ENCODE measurements around the gene EPN2.
A peak's percentile ranks its signal among the peaks of the same experiment; 100 is the strongest.

The EPN2 gene

DNA sequence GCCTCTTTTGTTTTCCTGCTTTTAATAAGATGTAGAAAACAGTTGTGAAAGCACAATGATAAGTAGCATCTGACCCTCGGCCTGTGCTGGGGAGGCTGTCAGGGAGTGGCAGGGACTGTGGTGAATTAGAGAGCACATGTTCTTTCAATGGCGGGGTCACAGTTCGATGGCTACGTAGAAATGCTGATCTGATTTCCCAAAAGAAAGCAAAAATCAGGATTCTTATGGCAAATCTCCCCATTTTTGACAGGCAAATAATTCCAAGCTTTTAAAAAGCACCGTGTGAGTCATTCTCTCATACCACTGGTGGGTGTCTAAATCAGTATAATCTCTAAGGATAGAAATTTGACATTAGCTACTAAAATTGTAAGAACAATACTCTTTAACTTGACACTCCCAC lies 137.0 kb downstream of the EPN2 start:
- TF ChIP-seq, protein P1, sequence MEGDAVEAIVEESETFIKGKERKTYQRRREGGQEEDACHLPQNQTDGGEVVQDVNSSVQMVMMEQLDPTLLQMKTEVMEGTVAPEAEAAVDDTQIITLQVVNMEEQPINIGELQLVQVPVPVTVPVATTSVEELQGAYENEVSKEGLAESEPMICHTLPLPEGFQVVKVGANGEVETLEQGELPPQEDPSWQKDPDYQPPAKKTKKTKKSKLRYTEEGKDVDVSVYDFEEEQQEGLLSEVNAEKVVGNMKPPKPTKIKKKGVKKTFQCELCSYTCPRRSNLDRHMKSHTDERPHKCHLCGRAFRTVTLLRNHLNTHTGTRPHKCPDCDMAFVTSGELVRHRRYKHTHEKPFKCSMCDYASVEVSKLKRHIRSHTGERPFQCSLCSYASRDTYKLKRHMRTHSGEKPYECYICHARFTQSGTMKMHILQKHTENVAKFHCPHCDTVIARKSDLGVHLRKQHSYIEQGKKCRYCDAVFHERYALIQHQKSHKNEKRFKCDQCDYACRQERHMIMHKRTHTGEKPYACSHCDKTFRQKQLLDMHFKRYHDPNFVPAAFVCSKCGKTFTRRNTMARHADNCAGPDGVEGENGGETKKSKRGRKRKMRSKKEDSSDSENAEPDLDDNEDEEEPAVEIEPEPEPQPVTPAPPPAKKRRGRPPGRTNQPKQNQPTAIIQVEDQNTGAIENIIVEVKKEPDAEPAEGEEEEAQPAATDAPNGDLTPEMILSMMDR (IDR thresholded peaks at IDR 0.05), result no peak
- Histone ChIP-seq H3K27me3 (ENCODE audit: control insufficient read depth, insufficient read depth, low read length) (no peaks in the 10 kb centered on the region), H3K9ac (no peak overlapping the region)

DNA sequence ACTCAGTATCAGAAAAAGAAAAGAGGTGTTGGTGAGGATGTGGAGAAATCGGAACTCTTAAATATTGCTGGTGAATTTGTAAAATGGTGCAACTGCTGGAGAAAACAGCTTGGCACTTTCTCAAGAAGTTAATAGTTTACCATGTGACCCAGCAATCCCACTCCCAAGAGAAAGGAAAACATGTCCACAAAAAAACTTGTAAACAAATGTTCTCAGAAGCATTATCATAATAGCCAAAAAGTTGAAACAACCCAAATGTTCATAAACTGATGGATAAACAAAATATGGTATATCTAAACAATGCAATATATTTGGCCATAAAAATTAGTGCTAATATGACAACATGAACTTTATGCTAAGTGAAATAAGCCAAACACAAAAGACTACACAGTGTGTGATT lies 138.6 kb downstream of the EPN2 start:
- H3K79me2 ChIP-seq, result peaks cover 2% of the 10 kb centered on the region
- TF ChIP-seq, protein P1 (IDR thresholded peaks at IDR 0.05), result no peak
- H3K9me3 ChIP-seq (ENCODE audit: control insufficient read depth, low read length), result no peaks in the 10 kb centered on the region
- H3K4me2 ChIP-seq (ENCODE audit: low read length), result no peak overlapping the region
- H3K9ac ChIP-seq, result no peak overlapping the region
- H2AFZ ChIP-seq, result no peak overlapping the region
- H3K27ac ChIP-seq, result no peak overlapping the region
- H3K4me3 ChIP-seq (ENCODE audit: low read depth, low read length), result no peak overlapping the region
- H3K27me3 ChIP-seq (ENCODE audit: control insufficient read depth, insufficient read depth, low read length), result no peaks in the 10 kb centered on the region
- H3K36me3 ChIP-seq (ENCODE audit: control insufficient read depth, insufficient read depth, low read length), result no peaks in the 10 kb centered on the region
- H3K4me1 ChIP-seq, result peaks cover 7% of the 10 kb centered on the region

More for the DNA sequence above, 137.0 kb downstream of the EPN2 start:
- Histone ChIP-seq H3K4me3 (ENCODE audit: low read depth, low read length) (no peak overlapping the region), H3K9me3 (ENCODE audit: control insufficient read depth, low read length) (no peaks in the 10 kb centered on the region), H3K79me2 (peaks cover 2% of the 10 kb centered on the region), H3K4me2 (ENCODE audit: low read length) (no peak overlapping the region), H3K4me1 (peaks cover 3% of the 10 kb centered on the region), H3K27ac (no peak overlapping the region), H3K36me3 (ENCODE audit: control insufficient read depth, insufficient read depth, low read length) (no peaks in the 10 kb centered on the region), H2AFZ (no peak overlapping the region)

DNA sequence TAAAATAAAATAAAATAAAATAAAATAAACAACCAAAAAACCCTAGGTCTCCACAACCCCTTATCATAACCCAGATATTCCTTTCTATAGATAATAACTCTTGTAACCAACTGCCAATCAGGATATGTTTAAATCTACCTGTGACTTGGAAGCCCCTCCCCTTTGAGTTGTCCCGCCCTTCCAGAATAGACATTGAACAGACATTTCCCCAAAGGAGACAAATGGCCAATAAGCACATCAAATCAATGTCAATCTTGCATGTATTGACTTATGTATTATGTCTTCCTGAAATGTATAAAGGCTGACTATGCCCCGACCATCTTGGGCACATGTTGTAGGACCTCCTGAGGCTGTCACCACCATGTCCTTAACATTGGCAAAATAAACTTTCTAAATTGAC lies 139.6 kb downstream of the EPN2 start:
- Histone ChIP-seq H3K4me1 (peaks cover 7% of the 10 kb centered on the region), H3K4me2 (ENCODE audit: low read length) (peak overlapping the region; percentile 69), H3K27me3 (ENCODE audit: control insufficient read depth, insufficient read depth, low read length) (no peaks in the 10 kb centered on the region), H3K27ac (peak overlapping the region; percentile 93), H3K9ac (peak overlapping the region; percentile 70), H3K36me3 (ENCODE audit: control insufficient read depth, insufficient read depth, low read length) (no peaks in the 10 kb centered on the region), H2AFZ (peak overlapping the region; percentile 92), H3K79me2 (peaks cover 2% of the 10 kb centered on the region), H3K9me3 (ENCODE audit: control insufficient read depth, low read length) (no peaks in the 10 kb centered on the region), H3K4me3 (ENCODE audit: low read depth, low read length) (peak overlapping the region; percentile 90)
- TF ChIP-seq, protein P1 (IDR thresholded peaks at IDR 0.05), result no peak

DNA sequence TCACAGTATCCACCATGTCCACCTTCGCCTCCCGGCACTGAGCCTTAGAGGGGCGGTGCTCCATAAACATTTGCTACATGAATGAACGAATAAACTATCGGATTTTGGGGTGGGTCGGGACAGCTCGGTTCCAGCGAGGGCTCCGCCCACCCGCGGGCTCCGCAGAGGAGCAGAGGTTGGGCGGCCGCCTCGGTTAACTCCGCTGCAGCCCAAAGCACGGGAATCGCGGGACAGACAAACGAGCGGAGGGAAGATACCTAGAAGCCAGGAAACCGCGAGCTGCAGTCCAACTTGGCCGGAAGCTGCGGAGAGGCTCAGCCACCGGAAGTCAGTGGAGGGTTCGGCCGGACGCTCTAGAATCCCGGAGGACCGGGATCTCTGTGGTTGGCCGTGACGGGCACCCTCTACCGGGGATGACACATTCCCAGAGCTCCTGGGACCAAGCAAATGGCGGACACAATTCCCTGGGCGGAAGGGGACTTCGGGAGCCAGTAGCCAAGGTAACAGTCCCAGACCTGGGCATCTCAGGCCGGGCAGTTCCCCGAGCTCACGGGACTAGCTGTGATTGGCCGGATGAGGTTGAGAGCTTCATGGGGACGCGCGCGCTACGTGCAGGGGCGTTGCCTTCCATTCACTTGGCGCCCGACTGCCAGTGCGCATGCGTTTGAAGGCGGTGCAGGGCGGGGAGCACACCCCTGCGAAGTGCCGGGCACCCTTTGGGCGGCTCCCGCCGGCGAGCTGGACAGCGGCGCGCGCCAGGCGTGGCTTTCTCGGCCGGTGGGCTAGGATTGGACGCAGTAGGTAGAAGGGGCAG lies 140.6 kb downstream of the EPN2 start:
- Histone ChIP-seq H3K4me3 (ENCODE audit: low read depth, low read length) (peak overlapping the region; percentile 90), H3K9ac (peak overlapping the region; percentile 70), H2AFZ (peak overlapping the region; percentile 92), H3K4me2 (ENCODE audit: low read length) (peak overlapping the region; percentile 71), H3K4me1 (peaks cover 7% of the 10 kb centered on the region), H3K27me3 (ENCODE audit: control insufficient read depth, insufficient read depth, low read length) (no peaks in the 10 kb centered on the region), H3K79me2 (peaks cover 2% of the 10 kb centered on the region), H3K36me3 (ENCODE audit: control insufficient read depth, insufficient read depth, low read length) (no peaks in the 10 kb centered on the region), H3K9me3 (ENCODE audit: control insufficient read depth, low read length) (no peaks in the 10 kb centered on the region), H3K27ac (peak overlapping the region; percentile 93)
- TF ChIP-seq, protein P1 (IDR thresholded peaks at IDR 0.05), result peak; percentile 26

Data from parathyroid adenoma (tissue), 2 donors.